ENCODE results near the gene NTRK2.

The NTRK2 gene

GRCh38 chr9:84731696-84732095 is 62.2 kb downstream of the NTRK2 start:
- DNase-seq (ENCODE audit: low read depth, low spot score) = no peak

GRCh38 chr9:84736081-84736480 is 66.6 kb downstream of the NTRK2 start:
- DNase-seq (ENCODE audit: low read depth, low spot score) = peak; percentile 13

- no peak for DNase-seq (ENCODE audit: low read depth, low spot score)
Observed at GRCh38 chr9:84736536-84736935, 67.0 kb downstream of the NTRK2 start.

GRCh38 chr9:84738353-84738752 is 68.8 kb downstream of the NTRK2 start:
- no peak for DNase-seq (ENCODE audit: low read depth, low spot score)

GRCh38 chr9:84742261-84742660 is 72.7 kb downstream of the NTRK2 start:
- DNase-seq (ENCODE audit: low read depth, low spot score) = no peak

- no peak for DNase-seq (ENCODE audit: low read depth, low spot score)
Observed at GRCh38 chr9:84744195-84744594, 74.7 kb downstream of the NTRK2 start.

- DNase-seq (ENCODE audit: low read depth, low spot score) = no peak
Observed at GRCh38 chr9:84744726-84745125, 75.2 kb downstream of the NTRK2 start.

- DNase-seq (ENCODE audit: low read depth, low spot score) = no peak
Observed at GRCh38 chr9:84748112-84748511, 78.6 kb downstream of the NTRK2 start.

GRCh38 chr9:84750152-84750865 is 80.8 kb downstream of the NTRK2 start:
- no peak for DNase-seq (ENCODE audit: low read depth, low spot score)

- DNase-seq (ENCODE audit: low read depth, low spot score) = no peak
Observed at GRCh38 chr9:84751921-84752320, 82.4 kb downstream of the NTRK2 start.

- DNase-seq (ENCODE audit: low read depth, low spot score) = no peak
Observed at GRCh38 chr9:84754461-84754860, 84.9 kb downstream of the NTRK2 start.

GRCh38 chr9:84754881-84755280 is 85.4 kb downstream of the NTRK2 start:
- no peak for DNase-seq (ENCODE audit: low read depth, low spot score)

- no peak for DNase-seq (ENCODE audit: low read depth, low spot score)
Observed at GRCh38 chr9:84755380-84755779, 85.9 kb downstream of the NTRK2 start.

GRCh38 chr9:84756171-84756570 is 86.6 kb downstream of the NTRK2 start:
- DNase-seq (ENCODE audit: low read depth, low spot score) = no peak

GRCh38 chr9:84756731-84757130 is 87.2 kb downstream of the NTRK2 start:
- DNase-seq (ENCODE audit: low read depth, low spot score) = no peak

- no peak for DNase-seq (ENCODE audit: low read depth, low spot score)
Observed at GRCh38 chr9:84758817-84759216, 89.3 kb downstream of the NTRK2 start.

GRCh38 chr9:84759300-84759750 is 89.8 kb downstream of the NTRK2 start:
- no peak for DNase-seq (ENCODE audit: low read depth, low spot score)

GRCh38 chr9:84759804-84760203 is 90.3 kb downstream of the NTRK2 start:
- no peak for DNase-seq (ENCODE audit: low read depth, low spot score)

GRCh38 chr9:84761137-84761808 is 91.7 kb downstream of the NTRK2 start:
- no peak for DNase-seq (ENCODE audit: low read depth, low spot score)

GRCh38 chr9:84772511-84772910 is 103.0 kb downstream of the NTRK2 start:
- no peak for DNase-seq (ENCODE audit: low read depth, low spot score)

- no peak for DNase-seq (ENCODE audit: low read depth, low spot score)
Observed at GRCh38 chr9:84773022-84773421, 103.5 kb downstream of the NTRK2 start.

- no peak for DNase-seq (ENCODE audit: low read depth, low spot score)
Observed at GRCh38 chr9:84775056-84775643, 105.6 kb downstream of the NTRK2 start.

- DNase-seq (ENCODE audit: low read depth, low spot score) = no peak
Observed at GRCh38 chr9:84778570-84778969, 109.0 kb downstream of the NTRK2 start.
